Sciatic nerve (tissue), 1 donor: ENCODE results near the gene B3GAT3. TPM values are rescaled to one million over a fixed set of nuclear protein-coding genes. Genes with fewer than 3 reads are reported as not detected.

ENCODE experiments used
- microRNA-seq: library from miRNA; unstranded; fragments of <30 nt; microRNA quantifications from one replicate; pipeline ENCODE4 v1.2.0, GENCODE V29; 2020
- total RNA-seq: library from RNA; stranded (reverse); fragmentation: NEBNext Ultra II Directional; extraction: Animal tissue kit (Norgen Biotek cat#: 25700); gene quantifications from one replicate; pipeline ENCODE4 v1.2.1, GENCODE V29; 2021
- donor health status: DM: no; HTN: no; CAD: no.

B3GAT3 gene
- total RNA-seq, 1 donor from 2014 or later: 38.7 TPM

Small RNA genes lying within 50 kb of the gene (microRNA-seq; reads per million reads assigned to microRNA genes)
- not detected for gene MIR6747

Other genes starting within 250 kb of the B3GAT3 start
- 3.5 TPM for gene SCGB1A1, start 203.0 kb downstream of the B3GAT3 start, total RNA-seq
- 2,773 TPM for gene AHNAK, start 75.2 kb downstream of the B3GAT3 start, total RNA-seq
- gene EEF1G, start 48.1 kb downstream of the B3GAT3 start, total RNA-seq: 811 TPM
- gene TUT1, start 30.5 kb downstream of the B3GAT3 start, total RNA-seq: 20.7 TPM
- gene MTA2, start 20.1 kb downstream of the B3GAT3 start, total RNA-seq: 86.6 TPM
- 113 TPM for gene EML3, start 9.2 kb downstream of the B3GAT3 start, total RNA-seq
- 15.2 TPM for gene ROM1, start 8.7 kb downstream of the B3GAT3 start, total RNA-seq
- 219 TPM for gene GANAB, start 24.6 kb upstream of the B3GAT3 start, total RNA-seq
- 12.3 TPM for gene INTS5, start 31.3 kb upstream of the B3GAT3 start, total RNA-seq
- gene C11orf98, start 43.2 kb upstream of the B3GAT3 start, total RNA-seq: 25.1 TPM
- gene CSKMT, start 43.3 kb upstream of the B3GAT3 start, total RNA-seq: 7.1 TPM
- gene UQCC3, start 49.7 kb upstream of the B3GAT3 start, total RNA-seq: 7.1 TPM
- 4.9 TPM for gene LBHD1, start 50.3 kb upstream of the B3GAT3 start, total RNA-seq
- 79.6 TPM for gene UBXN1, start 57.1 kb upstream of the B3GAT3 start, total RNA-seq
- 28.4 TPM for gene LRRN4CL, start 67.5 kb upstream of the B3GAT3 start, total RNA-seq
- 44.5 TPM for gene BSCL2, start 85.4 kb upstream of the B3GAT3 start, total RNA-seq
- 1.4 TPM for gene GNG3, start 85.7 kb upstream of the B3GAT3 start, total RNA-seq
- 51.2 TPM for gene HNRNPUL2, start 105.5 kb upstream of the B3GAT3 start, total RNA-seq
- gene TTC9C, start 106.5 kb upstream of the B3GAT3 start, total RNA-seq: 30.9 TPM
- 9.8 TPM for gene ZBTB3, start 132.2 kb upstream of the B3GAT3 start, total RNA-seq
- gene POLR2G, start 139.6 kb upstream of the B3GAT3 start, total RNA-seq: 48.1 TPM
- 17.8 TPM for gene TAF6L, start 149.4 kb upstream of the B3GAT3 start, total RNA-seq
- 29.6 TPM for gene TMEM179B, start 165.4 kb upstream of the B3GAT3 start, total RNA-seq
- gene TMEM223, start 170.0 kb upstream of the B3GAT3 start, total RNA-seq: 10.4 TPM
- 81.8 TPM for gene NXF1, start 183.5 kb upstream of the B3GAT3 start, total RNA-seq
- gene STX5, start 210.1 kb upstream of the B3GAT3 start, total RNA-seq: 51.6 TPM
- not detected for gene TEX54, start 210.9 kb upstream of the B3GAT3 start, total RNA-seq
- gene WDR74, start 217.6 kb upstream of the B3GAT3 start, total RNA-seq: 34.5 TPM